Stimulated activated CD4-positive, alpha-beta T cell treated with anti-CD3 and anti-CD28 coated beads, TNF-alpha, amount 100 ng/mL, for 1 hour (primary cell): ENCODE data around the gene MMP26.
"Not testable (repeated sequence)": the region's sequence is repeated elsewhere in the genome, so short reads cannot be mapped to it uniquely, and the experiment has no call there.

Source experiments
- DNase-seq, 3 donors: peaks; one replicate each; pipeline ENCODE4 v3.0.0-alpha.2; 2020; ENCODE audit warnings: low read depth in 3 of 3, low spot score in 1 of 3

MMP26 gene

GRCh38 chr11:4722616-4723534 is 18.3 kb downstream of the MMP26 start:
- not testable (repeated sequence) for DNase-seq

GRCh38 chr11:4727171-4727570 is 22.6 kb downstream of the MMP26 start:
- DNase-seq: no peak

- DNase-seq: no peak
These were observed 36.2 kb downstream of the MMP26 start for GRCh38 chr11:4740735-4741134.

- no peak for DNase-seq
These were observed 43.9 kb downstream of the MMP26 start for GRCh38 chr11:4748438-4748837.

GRCh38 chr11:4751201-4751600 is 46.6 kb downstream of the MMP26 start:
- DNase-seq: no peak
